Measurements from ENCODE around the gene SMOC2.

The SMOC2 gene

DNA sequence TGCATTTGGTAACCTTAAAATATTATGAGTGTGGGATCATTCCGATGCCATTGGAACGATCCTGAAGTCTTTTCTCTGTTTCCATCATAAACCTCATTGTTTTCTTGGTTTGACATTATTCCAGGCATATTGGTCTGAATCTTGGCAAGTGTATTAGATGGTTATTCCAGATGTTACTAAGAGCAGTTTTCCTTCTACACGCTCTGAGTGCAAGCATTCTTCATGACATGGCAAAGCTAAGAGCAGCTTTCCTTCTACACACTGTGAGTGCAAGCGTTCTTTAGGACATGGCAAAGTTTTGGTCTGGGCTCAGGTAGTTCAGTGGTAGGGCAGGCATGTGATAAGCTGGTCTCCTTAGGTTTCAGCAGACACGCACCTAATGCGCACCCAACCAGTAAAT, 53.0 kb downstream of the SMOC2 start:
- DNase-seq, result no peak

DNA sequence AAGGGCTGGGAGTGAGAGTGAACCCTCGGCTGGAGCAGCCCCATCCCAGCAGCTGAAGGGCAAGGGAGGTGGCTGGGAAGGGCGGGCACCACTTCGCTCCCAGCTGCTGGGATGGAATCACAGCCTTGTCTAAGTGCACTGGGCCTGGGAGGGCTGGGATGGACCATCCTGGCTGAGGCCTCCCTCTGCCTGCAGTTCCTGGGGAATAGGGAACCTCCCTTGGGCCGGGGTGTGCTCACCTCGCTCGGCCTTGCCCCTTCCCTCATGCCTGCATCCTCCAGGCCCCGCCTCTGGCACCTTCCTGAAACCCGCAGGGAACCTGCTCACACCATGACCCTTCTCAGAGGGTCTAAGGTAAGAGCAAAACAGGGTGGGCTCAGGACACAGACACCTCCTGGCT, 53.7 kb downstream of the SMOC2 start:
- no peak for DNase-seq

DNA sequence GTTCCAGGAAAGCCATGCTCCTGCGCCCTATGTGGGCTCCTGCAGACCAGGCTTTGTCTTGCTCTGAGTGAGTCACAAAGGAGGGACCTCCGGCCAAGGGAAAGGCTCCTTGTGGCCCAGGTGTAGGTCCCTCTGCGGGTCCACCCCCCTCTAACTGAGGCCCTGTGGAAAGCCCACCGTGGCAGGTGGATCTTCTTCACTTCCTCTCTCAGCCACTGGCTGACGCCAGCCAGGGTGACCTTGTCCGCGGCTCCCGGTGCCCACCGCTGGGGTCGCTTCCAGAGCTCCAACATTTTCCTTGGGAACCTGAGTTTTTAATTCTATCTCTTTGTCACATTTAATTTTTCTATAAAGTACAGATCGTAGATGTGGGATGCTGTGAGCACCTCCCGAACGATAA, 54.1 kb downstream of the SMOC2 start:
- no peak for DNase-seq

DNA sequence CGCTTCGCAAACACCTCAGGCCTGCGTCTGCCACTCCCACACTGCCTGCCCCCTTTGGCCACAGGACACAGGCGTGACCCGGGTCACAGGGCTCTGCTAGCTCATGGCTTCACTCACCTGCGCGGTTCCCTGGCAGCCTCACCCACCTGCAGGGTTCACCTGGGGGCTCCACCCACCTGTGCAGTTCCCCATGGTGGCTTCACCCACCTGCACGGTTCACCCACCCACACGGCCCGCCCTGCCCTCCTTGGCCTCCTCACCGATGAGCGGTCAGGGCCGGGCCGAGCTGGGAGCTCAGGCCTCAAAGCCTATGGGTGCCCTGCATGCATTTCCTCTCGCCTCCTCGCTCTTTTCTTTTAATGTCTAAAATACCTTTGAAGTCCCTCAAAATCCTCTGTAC, 54.7 kb downstream of the SMOC2 start:
- DNase-seq, result no peak

DNA sequence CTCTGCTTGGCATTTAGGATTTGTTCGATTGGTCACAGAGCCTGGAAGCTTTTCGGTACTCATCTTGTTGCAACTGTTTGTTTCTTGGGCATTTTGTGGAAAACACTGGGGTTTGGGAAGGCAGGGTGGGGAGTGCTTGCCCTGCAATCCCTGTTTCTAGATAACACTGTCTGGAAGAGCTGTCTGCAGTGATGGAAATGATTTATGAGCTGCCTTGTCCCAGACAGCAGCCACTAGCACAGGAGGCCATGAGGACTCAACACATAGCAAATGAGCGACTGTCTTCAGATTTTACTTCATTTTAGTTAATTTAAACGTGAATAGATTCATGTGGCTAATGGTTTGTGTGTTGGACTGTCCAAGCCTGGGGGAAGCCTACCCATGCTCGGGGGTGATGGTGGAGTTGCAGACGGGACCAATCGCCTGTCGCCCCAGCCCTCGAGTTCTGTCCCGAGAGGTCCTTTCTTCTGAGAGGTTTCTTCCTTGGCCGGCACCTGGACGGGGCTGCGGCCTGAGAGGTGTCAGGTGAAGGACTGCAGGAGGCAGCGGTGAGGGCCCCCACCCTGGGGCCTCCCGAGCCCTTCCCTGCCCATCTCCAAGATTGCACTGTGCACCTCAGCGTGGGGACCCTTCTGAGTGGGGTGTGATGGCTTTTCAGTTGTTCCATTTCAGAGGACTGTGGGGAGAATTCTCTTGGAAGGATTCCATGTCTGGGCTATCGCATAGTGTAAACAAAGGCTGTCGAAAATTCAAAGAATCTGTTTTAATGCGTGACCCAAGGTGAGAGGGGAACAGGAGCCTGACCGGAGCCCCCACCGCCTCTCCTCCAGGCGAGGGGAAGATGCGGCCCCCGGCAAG, 55.4 kb downstream of the SMOC2 start:
- DNase-seq, result no peak

DNA sequence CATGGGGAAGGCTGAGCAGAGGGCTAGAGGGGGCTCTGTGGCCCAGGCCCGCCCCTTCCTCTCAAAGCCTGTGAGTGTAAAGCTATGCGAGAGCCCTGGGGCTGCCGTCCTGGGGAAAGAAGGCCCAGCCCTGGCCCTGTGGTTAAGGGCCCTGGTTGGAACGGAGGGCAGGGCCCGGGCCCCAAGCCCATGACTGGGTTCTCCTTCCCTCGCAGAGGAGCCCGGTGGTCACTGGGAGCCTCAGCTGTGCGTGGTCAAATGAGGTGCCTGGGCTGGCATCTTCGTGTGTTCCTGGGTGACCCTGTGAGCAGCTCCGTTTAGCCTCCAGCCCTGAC, 56.0 kb downstream of the SMOC2 start:
- no peak for DNase-seq

DNA sequence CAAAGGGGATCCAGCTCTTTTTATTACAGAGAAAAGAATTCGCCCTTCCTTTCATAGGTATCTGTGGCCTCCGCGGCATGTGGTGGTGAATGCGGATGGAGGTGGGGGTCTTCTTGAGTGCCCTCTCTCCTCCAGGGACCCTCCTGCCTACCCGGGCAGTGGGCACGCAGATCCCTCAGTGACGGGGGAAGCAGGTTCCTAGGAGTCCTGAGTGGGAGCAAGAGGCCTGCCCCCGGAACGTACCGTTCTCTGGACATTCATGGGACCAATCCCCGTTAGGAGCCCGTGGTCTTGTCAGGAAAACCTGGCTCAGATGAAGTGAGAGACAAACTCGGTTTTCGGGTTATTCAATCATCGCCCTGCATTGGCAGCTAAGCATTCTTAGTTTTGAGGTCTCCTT, 56.4 kb downstream of the SMOC2 start:
- DNase-seq, result no peak

GRCh38 chr6:168498161-168498843, 57.3 kb downstream of the SMOC2 start:
- no peak for DNase-seq

GRCh38 chr6:168499045-168499650, 58.2 kb downstream of the SMOC2 start:
- DNase-seq, result no peak

DNA sequence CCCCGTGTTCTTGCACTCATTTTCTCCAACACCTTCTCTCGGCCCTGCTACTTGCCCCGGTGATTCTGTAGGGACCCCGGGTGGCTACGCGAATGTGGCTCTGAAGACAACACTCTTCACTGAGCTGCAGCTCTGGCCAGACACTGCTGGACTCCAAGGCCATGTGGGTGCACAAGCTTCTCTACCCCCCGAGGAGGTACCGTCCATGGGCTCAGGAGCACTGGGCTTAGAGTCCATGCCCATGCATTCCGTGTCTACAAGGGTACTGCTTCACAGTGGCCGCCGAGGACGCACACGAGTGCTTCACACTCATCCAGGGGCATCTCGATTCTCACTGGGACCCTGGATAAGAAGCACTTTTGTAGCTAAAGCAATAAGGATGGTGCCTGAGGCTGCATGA, 59.5 kb downstream of the SMOC2 start:
- no peak for DNase-seq

GRCh38 chr6:168501561-168501960, 60.6 kb downstream of the SMOC2 start:
- no peak for DNase-seq

GRCh38 chr6:168504366-168504765, 63.4 kb downstream of the SMOC2 start:
- DNase-seq, result no peak

GRCh38 chr6:168506460-168506859, 65.5 kb downstream of the SMOC2 start:
- no peak for DNase-seq

DNA sequence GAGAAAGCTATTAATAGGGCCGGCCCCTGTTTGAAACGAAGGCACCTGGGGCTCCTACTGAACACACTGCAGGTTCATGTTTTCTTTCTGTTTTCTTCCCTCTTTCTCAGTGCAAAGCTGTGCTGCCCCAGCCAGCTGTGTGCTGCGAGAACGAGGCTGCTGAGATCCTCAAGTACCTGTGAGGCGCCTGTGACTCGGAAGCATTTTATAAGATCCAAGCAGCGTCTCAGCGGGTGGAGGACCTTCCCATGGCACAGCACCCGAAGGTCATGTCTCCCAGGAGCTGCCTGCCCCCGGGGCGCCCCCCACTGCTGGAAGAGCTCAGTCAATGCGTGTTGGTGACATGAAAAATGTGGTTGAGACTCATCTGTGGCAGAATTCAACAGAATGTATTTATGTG, 66.3 kb downstream of the SMOC2 start:
- no peak for DNase-seq

GRCh38 chr6:168507730-168508129, 66.7 kb downstream of the SMOC2 start:
- no peak for DNase-seq

DNA sequence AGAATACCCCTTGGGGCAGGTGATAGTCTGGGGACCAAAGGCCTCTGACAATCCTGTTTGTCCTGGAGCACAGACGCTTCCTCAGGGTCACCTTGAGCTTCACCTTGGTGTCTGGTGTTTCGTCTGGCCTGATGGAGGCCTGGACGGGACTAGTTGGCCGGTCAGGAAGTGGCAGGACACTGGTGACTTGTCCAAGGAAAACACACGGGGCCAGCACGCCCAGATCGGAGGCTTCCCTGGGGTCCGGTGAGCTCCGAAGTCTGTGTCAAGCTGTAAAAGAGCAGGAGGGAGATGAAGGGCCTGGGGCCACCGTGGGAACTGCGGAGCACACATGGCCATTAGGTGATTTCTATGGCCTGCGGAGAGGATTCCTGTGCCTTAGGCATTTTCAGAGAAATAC, 67.9 kb downstream of the SMOC2 start:
- no peak for DNase-seq

DNA sequence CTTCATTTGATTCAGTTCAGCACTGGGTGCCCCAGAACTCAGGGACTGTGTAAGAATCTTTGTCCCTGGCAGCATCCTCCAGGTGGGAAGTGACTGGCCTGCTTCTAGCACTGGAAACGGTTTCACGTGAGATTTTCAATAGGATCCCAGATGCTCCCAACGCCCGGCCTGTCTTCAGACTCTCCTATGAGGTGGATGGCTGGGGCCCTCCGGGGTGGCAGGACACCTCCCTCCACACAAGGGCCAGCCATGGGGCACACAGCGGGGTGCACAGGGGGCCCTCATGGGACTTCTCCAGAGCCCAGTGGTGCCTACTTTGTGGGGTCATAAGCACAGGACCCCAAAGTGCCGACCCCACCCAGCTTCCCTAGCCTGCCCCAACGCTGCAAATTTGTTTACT, 72.8 kb downstream of the SMOC2 start:
- DNase-seq, result no peak

- no peak for DNase-seq
Observed at GRCh38 chr6:168514216-168514615, 73.2 kb downstream of the SMOC2 start.

- no peak for DNase-seq
Observed at GRCh38 chr6:168515376-168515775, 74.4 kb downstream of the SMOC2 start.

DNA sequence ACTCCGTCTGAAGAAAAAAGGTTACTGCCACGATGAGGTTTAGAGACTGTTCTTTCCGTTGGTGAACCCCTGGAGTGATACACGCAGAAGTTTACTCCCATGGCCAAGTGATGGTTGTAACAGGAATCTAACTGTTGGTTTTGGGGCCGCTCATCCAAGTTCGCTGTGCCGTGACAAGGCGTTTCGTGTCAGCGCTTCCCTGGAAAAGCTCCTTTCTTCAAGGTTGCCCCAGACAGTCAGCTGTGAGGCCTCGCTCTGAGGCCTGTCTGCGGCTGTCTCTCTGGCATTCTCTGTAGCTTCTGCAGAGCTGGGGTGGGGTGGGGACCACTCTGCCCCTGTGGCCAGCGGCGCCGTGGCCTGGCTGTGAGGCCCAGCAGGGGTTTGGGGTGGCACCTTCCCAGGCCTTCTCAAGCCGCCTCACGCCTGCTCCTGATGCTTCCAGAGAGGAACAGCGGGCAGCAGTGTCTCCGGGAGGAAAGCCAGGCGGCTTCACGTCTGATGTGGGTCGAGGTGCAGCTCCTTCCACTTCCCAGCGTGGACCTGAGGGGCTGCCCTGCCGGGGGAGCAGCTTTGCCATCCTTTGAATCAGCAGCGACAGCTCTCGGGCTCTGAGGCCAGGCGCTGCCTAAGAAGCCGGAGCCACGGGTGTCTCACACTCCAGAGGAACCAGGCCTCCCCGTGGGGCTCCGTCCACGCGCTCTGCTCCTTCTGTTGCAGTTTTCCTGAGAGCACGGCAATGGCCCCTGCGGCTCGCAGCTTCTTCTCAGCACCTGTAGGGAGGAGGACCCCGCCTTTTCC, 76.2 kb downstream of the SMOC2 start:
- DNase-seq, result no peak

DNA sequence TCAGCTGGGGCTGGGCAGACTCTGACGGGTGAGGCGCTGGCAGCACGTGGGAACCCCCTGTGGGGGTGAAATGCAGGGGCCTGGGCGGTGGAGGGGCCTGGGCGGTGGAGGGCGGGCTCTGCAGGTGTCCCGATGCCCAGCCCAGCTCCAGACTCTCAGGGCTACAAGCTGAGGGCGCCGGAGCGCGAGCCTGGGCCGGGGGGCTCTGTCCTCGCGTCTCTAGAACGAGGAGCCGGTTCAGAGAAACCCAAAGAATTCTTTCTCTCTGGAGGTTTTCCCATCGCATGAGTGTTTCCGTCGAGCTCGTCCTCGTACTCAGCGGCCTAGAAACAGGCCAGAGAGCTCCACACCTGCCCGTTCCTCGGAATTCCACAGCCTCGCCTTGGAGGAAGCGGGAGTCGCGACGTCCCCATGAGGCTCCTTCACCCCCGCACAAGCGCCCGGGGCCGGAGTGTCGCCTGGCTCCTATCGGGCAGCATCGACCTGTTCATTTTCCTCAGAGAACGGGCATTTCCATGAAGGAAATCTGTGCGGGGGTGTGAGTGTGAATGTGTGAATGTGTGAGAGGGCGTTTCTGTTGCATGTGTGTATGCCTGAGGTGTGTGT, 76.9 kb downstream of the SMOC2 start:
- DNase-seq, result no peak

- no peak for DNase-seq
Observed at GRCh38 chr6:168518348-168518745, 77.4 kb downstream of the SMOC2 start.

GRCh38 chr6:168518867-168519266, 77.9 kb downstream of the SMOC2 start:
- DNase-seq, result no peak

Data from central memory CD4-positive, alpha-beta T cell (primary cell).